Measurements from ENCODE around the gene SYNGAP1. TPM values are rescaled to one million over a fixed set of nuclear protein-coding genes. Genes with fewer than 3 reads are reported as not detected.
"Not testable (repeated sequence)": the region's sequence is repeated elsewhere in the genome, so short reads cannot be mapped to it uniquely, and the experiment has no call there.

The SYNGAP1 gene
- total RNA-seq, 1 experiment from 2014 or later, result 29.0 TPM

DNA sequence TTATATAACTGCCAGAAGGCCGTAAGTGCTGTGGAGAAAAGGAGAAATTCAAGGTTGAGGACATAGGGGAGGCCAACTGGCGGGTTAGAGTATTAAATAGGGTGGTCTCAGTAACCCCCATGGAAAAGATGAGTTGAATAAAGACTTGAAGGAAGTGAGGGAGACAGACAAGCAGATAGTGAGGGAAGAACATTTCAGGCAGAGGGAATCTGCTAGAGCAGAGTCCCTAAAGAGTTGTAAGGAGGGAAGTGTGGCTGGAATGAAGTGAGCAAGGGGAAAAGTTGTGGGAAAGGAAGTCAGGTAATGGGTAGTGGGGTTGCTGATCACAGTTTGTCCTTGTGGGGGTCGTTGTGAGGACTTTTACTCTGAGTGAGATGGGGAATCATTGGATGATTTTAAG lies 26.9 kb upstream of the SYNGAP1 start:
- in situ Hi-C loops (cut with HindIII; ENCODE audit: low pct_unique_long_range_greater_than_20kb, low sequenced_read_pairs) (no loop called here), intact Hi-C loops (cut with micrococcal nuclease; ENCODE audit: unreplicated experiment) (no loop called here)
- Histone ChIP-seq H3K9me3 (ENCODE audit: control insufficient read depth, insufficient read depth, low read depth, low read length) (no peaks in the 10 kb centered on the region), H3K4me3 (ENCODE audit: low read depth in 2 of 2, low read length in 2 of 2) (peak overlapping the region; percentile 88 to 89), H3K27me3 (ENCODE audit: control insufficient read depth, insufficient read depth, low read length) (no peaks in the 10 kb centered on the region), H3K4me1 (ENCODE audit: control insufficient read depth, insufficient read depth, low read length) (peaks cover 27% of the 10 kb centered on the region), H3K27ac (ENCODE audit: low read length) (peak overlapping the region; percentile 88), H3K36me3 (ENCODE audit: control insufficient read depth, insufficient read depth, low read length) (no peaks in the 10 kb centered on the region)
- ATAC-seq (no peak), DNase-seq (ENCODE audit: low read depth, low spot score) (no peak)
- POLR2A ChIA-PET, result interaction anchor here (0.7 kb wide), 1 partner anchor 421 kb away, joined by 10 read pairs; no protein-coding TSS in a partner anchor
- TF ChIP-seq TCF7L2 (IDR thresholded peaks at IDR 0.05; ENCODE audit: low read depth, low read length) (no peak), SIN3A (IDR thresholded peaks at IDR 0.05; ENCODE audit: borderline replicate concordance, insufficient read depth, low read depth, low read length) (no peak), POLR2AphosphoS5 (IDR thresholded peaks at IDR 0.05; ENCODE audit: low read depth, low read length) (no peak)
- TF ChIP-seq, protein P1, sequence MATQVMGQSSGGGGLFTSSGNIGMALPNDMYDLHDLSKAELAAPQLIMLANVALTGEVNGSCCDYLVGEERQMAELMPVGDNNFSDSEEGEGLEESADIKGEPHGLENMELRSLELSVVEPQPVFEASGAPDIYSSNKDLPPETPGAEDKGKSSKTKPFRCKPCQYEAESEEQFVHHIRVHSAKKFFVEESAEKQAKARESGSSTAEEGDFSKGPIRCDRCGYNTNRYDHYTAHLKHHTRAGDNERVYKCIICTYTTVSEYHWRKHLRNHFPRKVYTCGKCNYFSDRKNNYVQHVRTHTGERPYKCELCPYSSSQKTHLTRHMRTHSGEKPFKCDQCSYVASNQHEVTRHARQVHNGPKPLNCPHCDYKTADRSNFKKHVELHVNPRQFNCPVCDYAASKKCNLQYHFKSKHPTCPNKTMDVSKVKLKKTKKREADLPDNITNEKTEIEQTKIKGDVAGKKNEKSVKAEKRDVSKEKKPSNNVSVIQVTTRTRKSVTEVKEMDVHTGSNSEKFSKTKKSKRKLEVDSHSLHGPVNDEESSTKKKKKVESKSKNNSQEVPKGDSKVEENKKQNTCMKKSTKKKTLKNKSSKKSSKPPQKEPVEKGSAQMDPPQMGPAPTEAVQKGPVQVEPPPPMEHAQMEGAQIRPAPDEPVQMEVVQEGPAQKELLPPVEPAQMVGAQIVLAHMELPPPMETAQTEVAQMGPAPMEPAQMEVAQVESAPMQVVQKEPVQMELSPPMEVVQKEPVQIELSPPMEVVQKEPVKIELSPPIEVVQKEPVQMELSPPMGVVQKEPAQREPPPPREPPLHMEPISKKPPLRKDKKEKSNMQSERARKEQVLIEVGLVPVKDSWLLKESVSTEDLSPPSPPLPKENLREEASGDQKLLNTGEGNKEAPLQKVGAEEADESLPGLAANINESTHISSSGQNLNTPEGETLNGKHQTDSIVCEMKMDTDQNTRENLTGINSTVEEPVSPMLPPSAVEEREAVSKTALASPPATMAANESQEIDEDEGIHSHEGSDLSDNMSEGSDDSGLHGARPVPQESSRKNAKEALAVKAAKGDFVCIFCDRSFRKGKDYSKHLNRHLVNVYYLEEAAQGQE (IDR thresholded peaks at IDR 0.05; ENCODE audit: insufficient read depth in 1 of 2, low read depth in 2 of 2, low read length in 1 of 2), result no peak
- TF ChIP-seq, protein P2, sequence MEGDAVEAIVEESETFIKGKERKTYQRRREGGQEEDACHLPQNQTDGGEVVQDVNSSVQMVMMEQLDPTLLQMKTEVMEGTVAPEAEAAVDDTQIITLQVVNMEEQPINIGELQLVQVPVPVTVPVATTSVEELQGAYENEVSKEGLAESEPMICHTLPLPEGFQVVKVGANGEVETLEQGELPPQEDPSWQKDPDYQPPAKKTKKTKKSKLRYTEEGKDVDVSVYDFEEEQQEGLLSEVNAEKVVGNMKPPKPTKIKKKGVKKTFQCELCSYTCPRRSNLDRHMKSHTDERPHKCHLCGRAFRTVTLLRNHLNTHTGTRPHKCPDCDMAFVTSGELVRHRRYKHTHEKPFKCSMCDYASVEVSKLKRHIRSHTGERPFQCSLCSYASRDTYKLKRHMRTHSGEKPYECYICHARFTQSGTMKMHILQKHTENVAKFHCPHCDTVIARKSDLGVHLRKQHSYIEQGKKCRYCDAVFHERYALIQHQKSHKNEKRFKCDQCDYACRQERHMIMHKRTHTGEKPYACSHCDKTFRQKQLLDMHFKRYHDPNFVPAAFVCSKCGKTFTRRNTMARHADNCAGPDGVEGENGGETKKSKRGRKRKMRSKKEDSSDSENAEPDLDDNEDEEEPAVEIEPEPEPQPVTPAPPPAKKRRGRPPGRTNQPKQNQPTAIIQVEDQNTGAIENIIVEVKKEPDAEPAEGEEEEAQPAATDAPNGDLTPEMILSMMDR (IDR thresholded peaks at IDR 0.05), result no peak
- CTCF ChIA-PET, result no interaction called here
- no TSS peak for BruUV-seq (replicated peaks)

- DNase-seq (ENCODE audit: low read depth, low spot score) (no peak), ATAC-seq (no peak)
- in situ Hi-C loops (cut with HindIII; ENCODE audit: low pct_unique_long_range_greater_than_20kb, low sequenced_read_pairs), result no loop called here
- intact Hi-C loops (cut with micrococcal nuclease; ENCODE audit: unreplicated experiment), result no loop called here
- peak overlapping the region; percentile 1; the same call in 1 of the 2 replicates for H3K27ac ChIP-seq (ENCODE audit: low read length)
- no peaks in the 10 kb centered on the region for H3K27me3 ChIP-seq (ENCODE audit: control insufficient read depth, insufficient read depth, low read length)
- no peak overlapping the region for H3K4me3 ChIP-seq (ENCODE audit: low read depth in 2 of 2, low read length in 2 of 2)
- no peaks in the 10 kb centered on the region for H3K9me3 ChIP-seq (ENCODE audit: control insufficient read depth, insufficient read depth, low read depth, low read length)
- ChIA-PET POLR2A (no interaction called here), CTCF (no interaction called here)
- TF ChIP-seq, protein P1 (IDR thresholded peaks at IDR 0.05; ENCODE audit: insufficient read depth in 1 of 2, low read depth in 2 of 2, low read length in 1 of 2), result no peak
- TF ChIP-seq SIN3A (IDR thresholded peaks at IDR 0.05; ENCODE audit: borderline replicate concordance, insufficient read depth, low read depth, low read length) (no peak), TCF7L2 (IDR thresholded peaks at IDR 0.05; ENCODE audit: low read depth, low read length) (no peak), POLR2AphosphoS5 (IDR thresholded peaks at IDR 0.05; ENCODE audit: low read depth, low read length) (no peak)
- TF ChIP-seq, protein P2 (IDR thresholded peaks at IDR 0.05), result no peak
- peaks cover 6% of the 10 kb centered on the region; the same call in 1 of the 2 replicates for H3K36me3 ChIP-seq (ENCODE audit: control insufficient read depth, insufficient read depth, low read length)
- H3K4me1 ChIP-seq (ENCODE audit: control insufficient read depth, insufficient read depth, low read length), result peaks cover 21% of the 10 kb centered on the region
- BruUV-seq (replicated peaks), result no TSS peak
These were observed 22.3 kb upstream of the SYNGAP1 start for GRCh38 chr6:33397541-33397940.

DNA sequence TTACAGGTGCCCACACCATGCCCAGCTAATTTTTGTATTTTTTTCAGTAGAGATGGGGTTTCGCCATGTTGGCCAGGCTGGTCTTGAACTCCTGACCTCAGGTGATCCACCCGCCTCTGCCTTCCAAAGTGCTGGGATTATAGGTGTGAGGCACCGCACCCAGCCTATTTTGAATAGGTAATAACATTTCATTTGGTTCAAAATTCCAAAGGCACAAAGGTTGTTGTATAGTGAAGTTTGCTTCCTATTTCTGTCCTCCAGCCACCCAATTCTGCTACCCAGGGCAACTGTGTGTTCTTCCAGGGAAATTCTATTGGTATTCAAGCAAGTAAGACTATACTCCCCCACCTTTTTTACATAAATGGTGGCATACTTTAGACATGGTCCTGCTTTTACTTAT lies 21.3 kb upstream of the SYNGAP1 start:
- intact Hi-C loops (cut with micrococcal nuclease; ENCODE audit: unreplicated experiment); H3K27me3 ChIP-seq (ENCODE audit: control insufficient read depth, insufficient read depth, low read length); H3K9me3 ChIP-seq (ENCODE audit: control insufficient read depth, insufficient read depth, low read depth, low read length); in situ Hi-C loops (cut with HindIII; ENCODE audit: low pct_unique_long_range_greater_than_20kb, low sequenced_read_pairs); POLR2A ChIA-PET; BruUV-seq (replicated peaks); ATAC-seq; H3K4me3 ChIP-seq (ENCODE audit: low read depth in 2 of 2, low read length in 2 of 2); H3K27ac ChIP-seq (ENCODE audit: low read length); CTCF ChIA-PET; DNase-seq (ENCODE audit: low read depth, low spot score): not testable (repeated sequence)
- Histone ChIP-seq H3K4me1 (ENCODE audit: control insufficient read depth, insufficient read depth, low read length) (peaks cover 21% of the 10 kb centered on the region), H3K36me3 (ENCODE audit: control insufficient read depth, insufficient read depth, low read length) (peaks cover 12% of the 10 kb centered on the region)

DNA sequence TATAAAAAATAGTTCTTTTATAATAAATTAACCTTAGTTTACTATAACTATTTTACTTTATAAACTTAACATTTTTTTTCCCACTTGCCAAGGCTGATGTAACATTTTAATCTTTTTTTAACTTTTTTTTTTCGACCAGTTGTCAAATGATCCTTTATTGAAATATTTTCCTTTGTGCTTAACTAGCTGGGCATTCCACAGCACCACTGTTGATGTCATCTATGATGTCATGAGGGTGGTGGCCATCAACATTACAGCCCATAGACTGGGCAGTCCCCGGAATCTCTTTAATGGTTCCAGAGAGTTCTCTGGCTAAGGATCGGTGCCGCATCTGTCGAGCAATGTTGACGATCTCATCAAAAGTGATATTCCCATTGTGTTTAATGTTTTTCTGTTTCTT lies 20.0 kb upstream of the SYNGAP1 start:
- ATAC-seq; CTCF ChIA-PET; H3K4me3 ChIP-seq (ENCODE audit: low read depth in 2 of 2, low read length in 2 of 2); in situ Hi-C loops (cut with HindIII; ENCODE audit: low pct_unique_long_range_greater_than_20kb, low sequenced_read_pairs); H3K27ac ChIP-seq (ENCODE audit: low read length); H3K9me3 ChIP-seq (ENCODE audit: control insufficient read depth, insufficient read depth, low read depth, low read length); H3K27me3 ChIP-seq (ENCODE audit: control insufficient read depth, insufficient read depth, low read length); intact Hi-C loops (cut with micrococcal nuclease; ENCODE audit: unreplicated experiment); POLR2A ChIA-PET; DNase-seq (ENCODE audit: low read depth, low spot score): not testable (repeated sequence)
- Histone ChIP-seq H3K36me3 (ENCODE audit: control insufficient read depth, insufficient read depth, low read length) (peaks cover 15% of the 10 kb centered on the region), H3K4me1 (ENCODE audit: control insufficient read depth, insufficient read depth, low read length) (peaks cover 12% of the 10 kb centered on the region)
- BruUV-seq (replicated peaks), result TSS peak; percentile 7

Measured in Panc1 (cell line).